MM.1S (cell line): Measurements from ENCODE around the gene RAP2B.

Experiments
- DNase-seq: peaks from one replicate; pipeline ENCODE4 v3.0.0-alpha.2; 2015
- H2AFZ ChIP-seq: fragments of 300-600 bp; sonication (generic); 2 replicates; pipeline ENCODE4 v1.6.0; 2016; ENCODE audit warnings: antibody characterized with exemption, low read length
- H3F3A ChIP-seq: fragments of 300-600 bp; sonication (generic); 2 replicates; pipeline ENCODE4 v1.6.1; 2016; ENCODE audit warnings: mild to moderate bottlenecking, antibody characterized with exemption, low read length, moderate library complexity, mixed read lengths; ENCODE audit not compliant: insufficient read depth
- H3K27ac ChIP-seq: fragments of 300-600 bp; sonication (generic); 2 replicates; pipeline ENCODE4 v1.5.1; 2016; ENCODE audit warnings: mild to moderate bottlenecking, low read length
- H3K27me3 ChIP-seq: fragments of 300-600 bp; sonication (generic); replicated peaks from 2 replicates; pipeline ENCODE4 v1.6.0; 2016; ENCODE audit warnings: low read length; ENCODE audit not compliant: insufficient read depth
- H3K36me3 ChIP-seq: fragments of 300-600 bp; sonication (generic); replicated peaks from 2 replicates; pipeline ENCODE4 v1.6.1; 2016; ENCODE audit warnings: mild to moderate bottlenecking, low read length, mixed read lengths; ENCODE audit not compliant: insufficient read depth
- H3K4me1 ChIP-seq: fragments of 300-600 bp; sonication (generic); 2 replicates; pipeline ENCODE4 v1.6.1; 2016; ENCODE audit warnings: low read length, mixed read lengths
- H3K4me2 ChIP-seq: fragments of 300-600 bp; sonication (generic); 2 replicates; pipeline ENCODE4 v1.6.0; 2016; ENCODE audit warnings: low read depth, low read length
- H3K4me3 ChIP-seq: fragments of 300-600 bp; sonication (generic); 2 replicates; pipeline ENCODE4 v1.5.1; 2016; ENCODE audit warnings: low read length, mixed read lengths
- H3K79me2 ChIP-seq: fragments of 300-600 bp; sonication (generic); 2 replicates; pipeline ENCODE4 v1.6.1; 2016; ENCODE audit warnings: mixed run types, low read length, mixed read lengths
- H3K9ac ChIP-seq: fragments of 300-600 bp; sonication (generic); 2 replicates; pipeline ENCODE4 v1.6.1; 2016; ENCODE audit warnings: low read length, mixed read lengths
- H3K9me2 ChIP-seq: fragments of 300-600 bp; sonication (generic); replicated peaks from 2 replicates; pipeline ENCODE4 v1.6.1; 2016; ENCODE audit warnings: mild to moderate bottlenecking, low read length, mixed read lengths; ENCODE audit not compliant: insufficient read depth
- H3K9me3 ChIP-seq: fragments of 300-600 bp; sonication (generic); replicated peaks from 2 replicates; pipeline ENCODE4 v1.6.1; 2016; ENCODE audit warnings: mild to moderate bottlenecking, low read length, mixed read lengths; ENCODE audit not compliant: insufficient read depth
- H4K20me1 ChIP-seq: fragments of 300-600 bp; sonication (generic); 2 replicates; pipeline ENCODE4 v1.6.1; 2016; ENCODE audit warnings: mild to moderate bottlenecking, low read length, moderate library complexity, mixed read lengths; ENCODE audit not compliant: insufficient read depth
- CTCF ChIP-seq: fragments of 300-600 bp; sonication (generic); IDR thresholded peaks from 2 replicates; pipeline ENCODE4 v1.5.1; 2016; ENCODE audit warnings: antibody characterized with exemption, low read length, mixed read lengths
- EZH2 ChIP-seq: fragments of 300-600 bp; sonication (generic); optimal IDR thresholded peaks from 2 replicates; pipeline ENCODE3; 2017; ENCODE audit warnings: low read depth, mild to moderate bottlenecking, antibody characterized with exemption, low read length, mixed read lengths
- EZH2phosphoT487 ChIP-seq: fragments of 300-600 bp; sonication (generic); IDR thresholded peaks from 2 replicates; pipeline ENCODE4 v1.6.1; 2018; ENCODE audit warnings: antibody characterized with exemption, low read length

The RAP2B gene

GRCh38 chr3:153216928-153217327 lies 54.9 kb downstream of the RAP2B start:
- Histone ChIP-seq H3K79me2 (no peaks in the 10 kb centered on the region), H3K4me3 (no peak overlapping the region), H2AFZ (no peak overlapping the region), H3K9me2 (no peaks in the 10 kb centered on the region), H3F3A (peaks cover 12% of the 10 kb centered on the region), H3K9ac (no peak overlapping the region), H3K27ac (no peak overlapping the region), H3K4me1 (peaks cover 9% of the 10 kb centered on the region), H3K36me3 (no peaks in the 10 kb centered on the region), H3K27me3 (no peaks in the 10 kb centered on the region), H3K4me2 (no peak overlapping the region), H4K20me1 (no peaks in the 10 kb centered on the region), H3K9me3 (no peaks in the 10 kb centered on the region)
- DNase-seq = no peak
- TF ChIP-seq CTCF = no peak
- no peak for TF ChIP-seq EZH2phosphoT487
- TF ChIP-seq EZH2 = no peak

- Histone ChIP-seq H3K4me3 (no peak overlapping the region), H3F3A (peaks cover 20% of the 10 kb centered on the region), H3K27me3 (no peaks in the 10 kb centered on the region), H3K27ac (no peak overlapping the region), H3K36me3 (no peaks in the 10 kb centered on the region), H2AFZ (no peak overlapping the region), H3K4me1 (peaks cover 13% of the 10 kb centered on the region), H3K9me2 (no peaks in the 10 kb centered on the region), H3K9me3 (no peaks in the 10 kb centered on the region), H3K79me2 (no peaks in the 10 kb centered on the region), H3K4me2 (no peak overlapping the region), H3K9ac (no peak overlapping the region), H4K20me1 (no peaks in the 10 kb centered on the region)
- DNase-seq = no peak
- no peak for TF ChIP-seq EZH2phosphoT487
- no peak for TF ChIP-seq EZH2
- no peak for TF ChIP-seq CTCF
These were observed 57.1 kb downstream of the RAP2B start for GRCh38 chr3:153219146-153219545.
